Left renal cortex interstitium (tissue), 4 donors: ENCODE results near the gene ECEL1. TPM values are rescaled to one million over a fixed set of nuclear protein-coding genes. Genes with fewer than 3 reads are reported as not detected.

Source experiments
- DNase-seq, 4 donors: peaks; one replicate each; pipeline ENCODE4 v3.0.0-alpha.2; 2013; ENCODE audit warnings: low read depth in 4 of 4, low spot score in 2 of 4, missing footprints in 1 of 4
- polyA plus RNA-seq, 4 donors: library from polyadenylated mRNA; unstranded; fragments of 120-200 nt; gene quantifications; one replicate each; pipeline ENCODE4 v1.2.1, GENCODE V29; 2013; ENCODE audit not compliant: insufficient read length in 4 of 4

ECEL1 gene
- polyA plus RNA-seq, 4 donors: 12.8 to 22.9 (median 17.1) TPM

DNA sequence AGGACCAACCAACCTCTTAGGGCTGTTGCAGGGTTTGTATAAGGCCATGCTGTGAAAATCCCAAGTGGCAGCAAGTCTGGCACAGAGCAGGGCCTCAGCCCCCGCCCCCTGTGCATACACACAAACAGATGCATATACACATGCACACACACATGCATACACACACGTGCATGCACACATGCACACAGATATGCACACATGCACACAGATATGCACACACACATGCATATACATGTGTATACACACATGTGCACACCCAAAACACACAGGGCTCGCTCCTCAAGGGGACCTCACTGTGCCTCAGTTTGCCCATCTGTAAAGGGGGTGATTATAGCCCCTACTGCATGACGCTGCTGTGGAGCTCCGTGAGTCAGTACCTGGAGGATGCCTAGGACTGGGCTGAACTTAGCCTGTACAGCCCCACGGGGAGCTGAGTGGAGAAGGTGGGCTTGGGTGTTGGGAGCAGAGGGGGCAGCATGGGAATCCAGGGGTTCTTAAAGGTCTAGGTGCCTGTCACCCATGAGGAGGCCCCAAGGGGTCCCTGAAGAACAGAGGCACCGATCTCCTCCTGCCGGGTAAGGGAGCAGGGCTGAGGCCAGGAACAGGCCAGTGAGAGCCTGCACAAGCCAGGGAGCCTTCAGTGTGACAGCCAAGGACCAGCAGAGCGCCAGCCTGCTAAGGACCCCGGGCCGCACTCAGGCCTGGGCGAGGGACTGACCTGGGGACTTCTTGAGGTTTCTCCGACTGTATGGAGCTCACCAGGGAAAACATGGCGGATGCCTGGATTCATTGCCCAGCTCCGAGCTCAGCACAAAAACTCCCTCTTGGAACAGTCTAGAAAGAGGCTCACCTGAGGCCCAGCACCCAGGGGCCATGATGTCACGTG, 55.7 kb downstream of the ECEL1 start:
- no peak for DNase-seq

Other genes starting within 250 kb of the ECEL1 start
- under 1 TPM in 2 of 4 donors, not detected in 2; 0.09 to 0.13 TPM for gene ALPP, start 109.1 kb downstream of the ECEL1 start, polyA plus RNA-seq
- gene ALPG, start 81.0 kb downstream of the ECEL1 start, polyA plus RNA-seq: under 1 TPM in 1 of 4 donors, not detected in 3; 0.05 TPM
- under 1 TPM; 0.05 to 0.09 (median 0.06) TPM for gene ALPI, start 31.7 kb downstream of the ECEL1 start, polyA plus RNA-seq
- gene PRSS56, start 32.6 kb upstream of the ECEL1 start, polyA plus RNA-seq: under 1 TPM in 2 of 4 donors, not detected in 2; 0.08 to 0.27 TPM
- under 1 TPM; 0.31 to 0.92 (median 0.74) TPM for gene CHRND, start 38.3 kb upstream of the ECEL1 start, polyA plus RNA-seq
- 1 to 10 TPM in 3 of 4 donors, under 1 TPM in 1; 0.52 to 2.0 (median 1.4) TPM for gene CHRNG, start 51.9 kb upstream of the ECEL1 start, polyA plus RNA-seq
- 10 to 100 TPM; 11.0 to 13.3 (median 12.1) TPM for gene TIGD1, start 62.7 kb upstream of the ECEL1 start, polyA plus RNA-seq
- gene EIF4E2, start 62.9 kb upstream of the ECEL1 start, polyA plus RNA-seq: 100 to 1,000 TPM in 3 of 4 donors, 10 to 100 TPM in 1; 98.9 to 117 (median 105) TPM
- 10 to 100 TPM; 53.7 to 90.4 (median 71.9) TPM for gene EFHD1, start 145.8 kb upstream of the ECEL1 start, polyA plus RNA-seq
- 10 to 100 TPM; 59.0 to 67.8 (median 65.9) TPM for gene GIGYF2, start 209.5 kb upstream of the ECEL1 start, polyA plus RNA-seq